Measurements from ENCODE around the gene ANKRD17. TPM values are rescaled to one million over a fixed set of nuclear protein-coding genes. Genes with fewer than 3 reads are reported as not detected.
A peak's percentile ranks its signal among the peaks of the same experiment; 100 is the strongest.
"Not testable (repeated sequence)": the region's sequence is repeated elsewhere in the genome, so short reads cannot be mapped to it uniquely, and the experiment has no call there.

Gene ANKRD17
- total RNA-seq, 1 donor from 2014 or later = 55.5 TPM

GRCh38 chr4:73267050-73267449, 8.5 kb upstream of the ANKRD17 start:
- no peak for TF ChIP-seq POLR2AphosphoS5 (IDR thresholded peaks at IDR 0.05; ENCODE audit: insufficient read depth in 1 of 2, low read depth in 1 of 2)
- TF ChIP-seq POLR2A (IDR thresholded peaks at IDR 0.05) = no peak
- no peak for TF ChIP-seq CTCF (IDR thresholded peaks at IDR 0.05)
- Histone ChIP-seq H3K9me3 (no peaks in the 10 kb centered on the region), H3K4me1 (no peaks in the 10 kb centered on the region), H3K36me3 (no peaks in the 10 kb centered on the region), H3K27ac (no peak overlapping the region), H3K4me3 (no peak overlapping the region), H3K27me3 (no peaks in the 10 kb centered on the region)
- intact Hi-C loops (cut with DNase I) = no loop called here
- DNase-seq (ENCODE audit: extremely low spot score in 2 of 2) = no peak

GRCh38 chr4:73259571-73260090, 1.0 kb upstream of the ANKRD17 start:
- H3K36me3 ChIP-seq = no peaks in the 10 kb centered on the region
- H3K9me3 ChIP-seq = no peaks in the 10 kb centered on the region
- peak overlapping the region; percentile 96 for H3K27ac ChIP-seq
- H3K4me3 ChIP-seq = peak overlapping the region; percentile 90 to 97
- intact Hi-C loops (cut with DNase I) = loop anchor here (2.0 kb wide), 1 partner anchor 191 kb away; the partner anchor contains the start of gene COX18
- TF ChIP-seq POLR2A (IDR thresholded peaks at IDR 0.05) = no peak
- TF ChIP-seq POLR2AphosphoS5 (IDR thresholded peaks at IDR 0.05; ENCODE audit: insufficient read depth in 1 of 2, low read depth in 1 of 2) = no peak
- no peak for TF ChIP-seq CTCF (IDR thresholded peaks at IDR 0.05)
- H3K27me3 ChIP-seq = no peaks in the 10 kb centered on the region
- H3K4me1 ChIP-seq = peaks cover 48% of the 10 kb centered on the region
- no peak for DNase-seq (ENCODE audit: extremely low spot score in 2 of 2)

- intact Hi-C loops (cut with DNase I) = loop anchor here (2.0 kb wide), 1 partner anchor 190 kb away; the partner anchor contains the start of gene COX18
- DNase-seq (ENCODE audit: extremely low spot score in 2 of 2) = no peak
- H3K4me1 ChIP-seq = peaks cover 61% of the 10 kb centered on the region
Measured at GRCh38 chr4:73258436-73258685, 237 bp downstream of the ANKRD17 start.

DNA sequence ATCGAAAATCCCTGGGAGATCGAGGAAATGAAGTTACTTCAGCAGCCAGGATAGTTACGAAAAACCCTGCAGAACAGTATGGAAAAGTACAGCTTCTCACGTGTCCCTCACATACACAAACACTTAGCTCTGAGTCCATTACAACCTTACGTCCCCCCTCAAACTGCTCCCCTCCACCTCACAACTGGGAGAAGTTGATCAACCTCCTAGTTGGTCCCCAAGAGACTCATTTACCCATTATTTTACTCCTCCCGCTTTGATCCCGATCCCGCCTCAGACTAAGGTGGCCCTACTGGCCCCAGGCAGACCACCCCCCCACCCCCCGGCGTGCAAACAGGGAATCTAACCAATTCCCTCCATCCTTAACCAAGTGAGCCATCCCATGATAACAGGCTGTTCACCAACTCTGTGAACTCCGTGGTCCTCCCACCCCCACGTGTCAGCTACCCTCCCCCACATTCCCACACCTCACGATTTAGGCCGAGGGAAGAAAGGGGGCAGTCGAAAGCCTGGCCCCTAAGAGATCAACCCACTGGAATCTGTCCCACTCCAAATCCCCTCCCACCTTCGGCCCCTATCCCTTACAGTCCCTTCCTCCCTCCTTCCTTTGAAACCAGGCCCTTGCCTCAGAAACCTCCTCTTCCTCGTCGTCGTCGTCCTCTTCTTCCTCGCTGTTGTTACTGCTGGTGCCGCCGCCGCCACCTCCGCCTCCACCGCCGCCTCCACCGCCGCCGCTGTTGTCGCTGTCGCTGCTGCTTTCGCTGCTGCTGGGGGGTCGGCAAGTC, 755 bp downstream of the ANKRD17 start:
- Histone ChIP-seq H3K36me3 (no peaks in the 10 kb centered on the region), H3K9me3 (no peaks in the 10 kb centered on the region), H3K4me1 (peaks cover 66% of the 10 kb centered on the region), H3K27me3 (no peaks in the 10 kb centered on the region), H3K4me3 (peak overlapping the region; percentile 90 to 97), H3K27ac (peak overlapping the region; percentile 96)
- intact Hi-C loops (cut with DNase I) = loop anchor here (2.0 kb wide), 1 partner anchor 189 kb away; the partner anchor contains the start of gene COX18
- no peak for TF ChIP-seq POLR2A (IDR thresholded peaks at IDR 0.05)
- TF ChIP-seq CTCF (IDR thresholded peaks at IDR 0.05) = no peak
- no peak for TF ChIP-seq POLR2AphosphoS5 (IDR thresholded peaks at IDR 0.05; ENCODE audit: insufficient read depth in 1 of 2, low read depth in 1 of 2)
- DNase-seq (ENCODE audit: extremely low spot score in 2 of 2) = no peak

More at GRCh38 chr4:73258436-73258685, 237 bp downstream of the ANKRD17 start:
- Histone ChIP-seq H3K9me3 (no peaks in the 10 kb centered on the region), H3K36me3 (no peaks in the 10 kb centered on the region), H3K27ac (peak overlapping the region; percentile 96), H3K27me3 (no peaks in the 10 kb centered on the region), H3K4me3 (peak overlapping the region; percentile 90 to 97)
- TF ChIP-seq CTCF (IDR thresholded peaks at IDR 0.05) = peak in 1 of 3 experiments; percentile 27
- no peak for TF ChIP-seq POLR2A (IDR thresholded peaks at IDR 0.05)

DNA sequence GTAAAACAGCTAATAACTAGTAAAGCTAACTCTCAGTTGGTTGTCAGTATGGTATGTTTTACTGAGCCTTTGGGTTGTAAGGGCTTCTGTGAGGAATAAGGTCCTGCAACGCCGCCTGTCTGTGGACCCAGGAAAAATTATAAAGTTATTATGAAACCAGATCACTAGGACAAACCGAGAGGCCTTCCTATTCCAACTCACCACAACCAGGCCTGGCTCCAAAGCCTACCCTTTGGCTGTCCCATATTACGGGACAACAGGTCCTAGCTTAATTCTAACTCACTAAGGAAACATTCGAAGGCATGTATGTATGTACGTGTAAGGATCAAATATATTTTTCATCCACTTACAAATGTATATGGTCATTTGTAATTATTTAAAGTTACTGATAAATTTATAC, 1.4 kb downstream of the ANKRD17 start:
- Histone ChIP-seq H3K9me3 (no peaks in the 10 kb centered on the region), H3K27me3 (no peaks in the 10 kb centered on the region), H3K4me3 (peak overlapping the region; percentile 90 to 97), H3K36me3 (no peaks in the 10 kb centered on the region), H3K27ac (peak overlapping the region; percentile 96), H3K4me1 (peaks cover 68% of the 10 kb centered on the region)
- TF ChIP-seq POLR2A (IDR thresholded peaks at IDR 0.05) = no peak
- peak in 1 of 2 donors; percentile 86 for TF ChIP-seq POLR2AphosphoS5 (IDR thresholded peaks at IDR 0.05; ENCODE audit: insufficient read depth in 1 of 2, low read depth in 1 of 2)
- peak; percentile 53 to 73 (median 63) for TF ChIP-seq CTCF (IDR thresholded peaks at IDR 0.05)
- no peak for DNase-seq (ENCODE audit: extremely low spot score in 2 of 2)
- intact Hi-C loops (cut with DNase I) = no loop called here

GRCh38 chr4:73255847-73256246, 2.8 kb downstream of the ANKRD17 start:
- DNase-seq (ENCODE audit: extremely low spot score in 2 of 2); intact Hi-C loops (cut with DNase I): not testable (repeated sequence)
- H3K4me3 ChIP-seq = peak overlapping the region in 1 of 2 donors; percentile 97

More at GRCh38 chr4:73255847-73256246, 2.8 kb downstream of the ANKRD17 start:
- peaks cover 66% of the 10 kb centered on the region for H3K4me1 ChIP-seq
- not testable (repeated sequence) for H3K27me3 ChIP-seq, H3K36me3 ChIP-seq, H3K9me3 ChIP-seq
- peak overlapping the region; percentile 5 for H3K27ac ChIP-seq

Measured in vagina (tissue), 2 donors.